ENCODE data around the gene FIP1L1.
A peak's percentile ranks its signal among the peaks of the same experiment; 100 is the strongest.
"Not testable (repeated sequence)": the region's sequence is repeated elsewhere in the genome, so short reads cannot be mapped to it uniquely, and the experiment has no call there.

Gene FIP1L1, protein sequence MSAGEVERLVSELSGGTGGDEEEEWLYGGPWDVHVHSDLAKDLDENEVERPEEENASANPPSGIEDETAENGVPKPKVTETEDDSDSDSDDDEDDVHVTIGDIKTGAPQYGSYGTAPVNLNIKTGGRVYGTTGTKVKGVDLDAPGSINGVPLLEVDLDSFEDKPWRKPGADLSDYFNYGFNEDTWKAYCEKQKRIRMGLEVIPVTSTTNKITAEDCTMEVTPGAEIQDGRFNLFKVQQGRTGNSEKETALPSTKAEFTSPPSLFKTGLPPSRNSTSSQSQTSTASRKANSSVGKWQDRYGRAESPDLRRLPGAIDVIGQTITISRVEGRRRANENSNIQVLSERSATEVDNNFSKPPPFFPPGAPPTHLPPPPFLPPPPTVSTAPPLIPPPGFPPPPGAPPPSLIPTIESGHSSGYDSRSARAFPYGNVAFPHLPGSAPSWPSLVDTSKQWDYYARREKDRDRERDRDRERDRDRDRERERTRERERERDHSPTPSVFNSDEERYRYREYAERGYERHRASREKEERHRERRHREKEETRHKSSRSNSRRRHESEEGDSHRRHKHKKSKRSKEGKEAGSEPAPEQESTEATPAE

DNA sequence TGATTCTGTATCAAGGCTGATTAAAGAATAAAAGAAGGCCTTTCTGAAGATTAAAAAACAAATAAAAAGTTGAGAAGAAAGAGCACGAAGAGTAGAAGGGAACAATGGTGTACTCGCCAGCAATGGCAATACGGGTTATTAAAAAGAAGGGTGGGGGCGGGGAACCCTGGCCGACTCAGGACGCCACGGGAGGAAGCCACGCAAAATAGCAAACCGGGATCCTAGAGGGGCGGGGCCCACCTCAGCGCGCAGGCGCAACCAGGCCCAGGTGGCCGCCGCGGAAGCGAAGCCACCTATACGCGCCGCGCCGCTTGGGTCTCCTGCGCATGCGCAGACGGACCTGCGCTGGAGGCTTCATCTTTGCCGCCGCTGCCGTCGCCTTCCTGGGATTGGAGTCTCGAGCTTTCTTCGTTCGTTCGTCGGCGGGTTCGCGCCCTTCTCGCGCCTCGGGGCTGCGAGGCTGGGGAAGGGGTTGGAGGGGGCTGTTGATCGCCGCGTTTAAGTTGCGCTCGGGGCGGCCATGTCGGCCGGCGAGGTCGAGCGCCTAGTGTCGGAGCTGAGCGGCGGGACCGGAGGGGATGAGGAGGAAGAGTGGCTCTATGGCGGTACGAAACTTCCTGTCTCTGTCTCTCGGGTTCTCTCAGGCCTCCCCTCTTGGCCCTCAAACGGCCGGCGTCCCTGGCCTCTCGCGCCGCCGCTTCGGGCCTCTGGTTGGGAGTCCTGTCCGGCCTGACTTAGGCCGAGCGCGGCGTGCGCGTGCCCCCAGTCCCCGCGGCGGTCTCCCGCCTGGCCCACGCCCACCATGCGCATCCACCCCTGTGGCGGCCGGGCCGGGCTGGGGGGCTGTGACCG lies at the start of gene FIP1L1:
Gene FIP1L1, plus strand, starts transcription at position 323 of the 852 bp plus-strand sequence. Its CDS starts 198 bp downstream, at position 521.
- peak; percentile 95 to 97 for DNase-seq

GRCh38 chr4:53334916-53335315 lies 42.5 kb upstream of the FIP1L1 start:
- DNase-seq = not testable (repeated sequence)

DNA sequence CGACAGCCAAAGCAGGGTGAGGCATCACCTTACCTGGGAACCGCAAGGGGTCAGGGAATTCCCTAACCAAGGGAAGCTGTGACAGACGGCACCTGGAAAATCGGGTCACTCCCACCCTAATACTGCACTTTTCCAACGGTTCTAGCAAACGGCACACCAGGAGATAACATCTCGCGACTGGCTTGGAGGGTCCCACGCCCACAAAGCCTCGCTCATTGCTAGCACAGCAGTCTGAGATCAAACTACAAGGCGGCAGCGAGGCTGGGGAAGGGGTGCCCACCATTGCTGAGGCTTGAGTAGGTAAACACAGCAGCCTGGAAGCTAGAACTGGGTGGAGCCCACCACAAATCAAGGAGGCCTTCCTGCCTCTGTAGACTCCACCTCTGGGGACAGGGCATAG lies 37.3 kb upstream of the FIP1L1 start:
- DNase-seq = not testable (repeated sequence)

DNA sequence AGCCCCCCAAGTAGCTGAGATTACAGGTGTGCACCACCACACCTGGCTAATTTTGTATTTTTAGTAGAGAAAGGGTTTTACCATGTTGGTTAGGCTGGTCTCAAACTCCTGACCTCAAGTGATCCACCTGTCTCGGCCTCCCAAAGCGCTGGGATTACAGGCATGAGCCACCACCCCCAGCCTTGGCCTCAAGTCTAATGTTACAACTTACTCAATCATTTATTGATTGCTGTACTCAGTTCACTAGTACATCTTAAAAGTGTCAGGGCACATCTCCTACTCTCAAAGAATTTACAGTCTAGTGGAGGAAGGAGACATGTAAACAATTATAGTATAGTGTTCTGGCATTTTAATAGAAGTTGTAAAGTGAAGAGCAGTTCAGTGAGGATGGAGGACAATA lies 31.0 kb upstream of the FIP1L1 start:
- not testable (repeated sequence) for DNase-seq

- DNase-seq = no peak
Measured at GRCh38 chr4:53346920-53347852, 30.3 kb upstream of the FIP1L1 start.

GRCh38 chr4:53348046-53348445 lies 29.4 kb upstream of the FIP1L1 start:
- DNase-seq = no peak

- DNase-seq = no peak
Measured at GRCh38 chr4:53349091-53349491, 28.4 kb upstream of the FIP1L1 start.

GRCh38 chr4:53354012-53354722 lies 23.3 kb upstream of the FIP1L1 start:
- DNase-seq = no peak

DNA sequence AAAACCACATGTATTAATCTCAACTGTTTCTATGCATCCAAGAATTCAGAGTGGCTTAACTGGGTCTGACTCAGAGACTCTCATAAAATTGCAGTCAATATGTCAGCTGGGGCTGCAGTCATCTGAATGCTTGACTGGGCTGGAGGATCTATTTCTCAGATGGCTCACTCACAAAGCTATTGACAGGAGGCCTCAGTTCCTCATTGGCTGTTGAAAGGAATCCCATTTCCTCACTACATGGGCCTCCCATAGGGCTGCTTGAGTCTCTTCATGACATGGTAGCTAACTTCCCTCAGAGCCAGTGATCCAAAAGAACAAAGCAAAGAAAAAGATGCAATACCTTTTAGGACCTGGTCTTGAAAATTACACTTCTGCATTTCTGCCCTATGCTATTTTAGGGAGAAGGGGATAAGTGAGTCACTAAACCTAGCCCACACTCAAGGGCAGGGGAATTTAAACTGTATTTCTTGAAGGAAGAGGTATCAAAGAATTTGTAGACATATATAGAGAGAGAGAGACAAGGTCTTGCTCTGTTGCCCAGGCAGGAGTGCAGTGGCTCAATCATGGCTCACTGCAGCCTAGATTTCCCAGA lies 21.4 kb upstream of the FIP1L1 start:
- no peak for DNase-seq

- no peak for DNase-seq
Measured at GRCh38 chr4:53361451-53361850, 16.0 kb upstream of the FIP1L1 start.

DNA sequence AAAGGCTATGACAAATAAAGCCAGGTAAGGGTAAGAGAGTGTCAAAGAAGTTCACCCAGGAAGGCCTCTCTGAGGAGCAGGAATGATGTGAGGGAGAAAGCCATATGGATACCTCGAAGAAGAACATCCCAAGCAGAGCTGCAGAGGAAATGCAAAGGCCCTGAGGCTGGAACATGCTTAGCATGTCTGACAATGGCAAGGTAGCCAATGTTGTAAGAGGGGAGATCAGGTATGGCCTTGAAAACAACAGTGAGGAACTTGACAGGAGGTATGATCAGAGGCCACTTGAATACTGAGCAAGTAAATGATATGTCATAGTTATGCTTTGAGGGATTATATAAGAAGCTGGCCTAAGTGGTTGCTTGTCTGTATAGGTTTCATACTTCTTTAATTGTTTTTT lies 15.3 kb upstream of the FIP1L1 start:
- DNase-seq = no peak

DNA sequence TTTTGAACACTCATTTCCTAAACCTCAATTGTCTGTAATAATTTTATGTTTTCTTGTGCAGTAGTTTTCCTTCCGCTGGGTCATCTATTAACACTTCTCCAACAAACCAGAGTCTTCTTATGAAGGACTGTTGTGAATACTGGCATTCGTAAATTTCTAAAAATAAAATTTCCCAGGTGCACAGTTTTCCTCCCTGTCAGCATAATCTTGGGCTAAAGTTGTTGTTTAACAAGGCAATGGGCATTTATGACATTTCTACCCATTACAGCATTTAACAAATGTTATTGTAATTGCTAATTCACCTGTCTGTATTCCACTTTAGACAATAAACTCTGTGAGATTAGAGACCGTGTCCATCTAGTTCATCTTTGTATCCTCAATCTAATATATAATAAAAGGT lies 12.8 kb upstream of the FIP1L1 start:
- no peak for DNase-seq

GRCh38 chr4:53365121-53365485 lies 12.3 kb upstream of the FIP1L1 start:
- DNase-seq = peak; percentile 8 to 20

DNA sequence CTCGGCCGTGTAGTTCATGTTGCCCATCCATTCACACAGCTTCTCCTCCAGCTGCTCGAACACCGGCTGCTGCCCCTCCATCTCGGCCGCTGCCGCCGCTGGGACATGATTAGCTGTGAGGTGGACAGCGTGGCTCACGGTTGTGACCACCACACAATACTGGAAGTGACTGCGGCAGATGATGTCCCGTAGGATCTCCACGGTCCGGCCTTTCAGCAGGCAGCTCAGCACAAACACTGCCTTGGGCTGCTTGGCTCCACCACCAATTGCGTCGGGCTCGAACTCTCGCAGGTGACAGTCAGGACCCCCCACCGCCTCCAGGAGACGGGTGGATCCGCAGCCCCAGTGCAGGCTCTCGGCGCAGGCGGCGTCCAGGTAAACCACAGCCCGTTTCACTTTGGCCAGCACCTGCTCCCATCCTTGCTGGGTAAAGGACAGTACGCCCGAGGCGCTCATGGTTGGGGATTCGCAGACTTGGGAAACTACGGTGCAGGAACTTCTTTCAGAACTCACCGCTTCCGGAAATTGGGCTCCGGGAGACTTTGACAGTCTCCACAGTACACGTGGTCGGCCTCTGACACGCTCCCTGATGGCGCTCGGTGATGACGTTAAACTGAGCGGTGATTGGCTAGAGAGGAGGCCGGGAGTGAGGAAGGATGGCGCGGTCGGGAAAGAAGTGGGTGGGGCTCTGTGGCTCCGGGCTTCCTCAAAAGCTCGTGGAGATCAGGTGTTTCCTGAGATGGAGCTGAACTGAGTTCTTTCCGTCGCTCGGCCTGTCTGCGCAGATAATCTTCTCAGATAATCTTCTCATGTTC lies 11.7 kb upstream of the FIP1L1 start, which contains the start of gene SCFD2:
Gene SCFD2, minus strand, starts transcription at position 576 of the 815 bp plus-strand sequence.
- peak; percentile 97 to 98 for DNase-seq

DNA sequence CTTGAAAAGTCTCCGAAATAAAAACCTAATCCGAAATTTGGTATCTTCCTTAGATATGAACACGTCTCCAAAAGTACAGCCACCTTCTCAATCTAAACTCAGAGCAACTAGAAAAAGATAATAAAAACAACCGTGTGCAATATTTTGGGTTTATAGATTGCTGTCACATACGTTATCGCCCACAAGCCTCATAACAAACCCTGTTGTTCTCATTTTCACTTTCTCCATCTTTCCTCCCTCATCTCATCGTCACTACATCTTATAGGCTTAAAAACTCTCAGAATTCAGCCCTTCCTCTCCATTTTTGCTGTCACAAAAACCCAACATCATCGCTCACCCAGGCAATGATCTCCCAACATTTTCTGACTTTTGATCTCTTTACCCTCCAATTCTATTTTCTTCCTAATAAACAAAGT lies 11.1 kb upstream of the FIP1L1 start:
- no peak for DNase-seq

GRCh38 chr4:53367721-53368120 lies 9.7 kb upstream of the FIP1L1 start:
- no peak for DNase-seq

GRCh38 chr4:53371049-53371448 lies 6.4 kb upstream of the FIP1L1 start:
- DNase-seq = no peak

DNA sequence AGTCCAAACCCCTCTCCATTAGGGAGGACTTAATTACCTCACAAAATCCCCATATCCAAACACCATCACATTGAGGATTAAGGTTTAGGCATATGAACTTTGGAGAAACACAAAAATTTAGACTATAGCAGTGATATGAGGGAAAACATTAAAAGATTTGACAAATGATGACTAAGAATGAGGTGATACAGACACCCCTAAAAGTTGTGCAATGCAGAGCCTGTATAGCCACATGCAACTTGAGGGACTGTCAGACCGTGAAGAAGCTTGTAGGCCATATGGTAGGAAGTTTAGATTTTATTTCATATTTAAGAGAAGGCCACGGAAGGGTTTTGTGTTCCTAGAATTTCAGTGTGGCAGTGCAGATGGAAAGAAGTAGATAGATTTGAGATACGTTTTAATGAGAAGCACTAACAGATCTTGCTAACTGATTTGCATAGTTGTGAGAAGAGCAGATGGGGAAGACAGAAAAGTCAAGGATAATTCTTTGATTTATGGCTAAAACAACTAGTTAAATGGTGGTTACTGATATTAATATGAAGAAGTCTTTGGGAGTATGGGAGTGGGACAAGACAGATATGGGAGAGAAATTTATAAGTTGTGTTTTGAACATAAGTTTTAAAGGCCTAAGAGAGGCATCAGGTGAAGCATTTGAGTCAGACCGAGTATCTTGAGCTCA lies 5.5 kb upstream of the FIP1L1 start:
- DNase-seq = no peak

DNA sequence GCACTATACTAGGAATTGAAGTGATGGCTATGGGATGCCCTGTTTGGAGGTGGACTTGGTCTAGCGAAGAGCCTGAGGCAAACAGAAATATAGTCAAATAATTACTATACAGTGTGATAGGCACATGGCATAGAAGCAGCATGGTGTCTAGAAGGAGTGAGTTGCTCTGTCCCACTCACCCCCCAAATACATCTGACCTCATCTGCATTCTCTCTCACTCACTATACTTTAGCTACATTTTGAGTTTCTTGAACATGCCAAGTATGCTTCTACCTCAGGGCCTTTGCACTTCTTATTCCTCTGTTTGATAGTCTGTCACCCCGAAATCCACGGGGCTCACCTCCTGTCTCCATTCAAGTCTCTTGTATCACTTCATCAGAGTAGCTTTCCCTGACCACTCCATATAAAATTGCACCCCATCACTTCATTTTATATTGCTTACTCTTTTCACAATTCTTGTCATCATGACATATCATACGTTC lies 2.6 kb upstream of the FIP1L1 start:
- DNase-seq = no peak

- DNase-seq = no peak
Measured at GRCh38 chr4:53376900-53377299, 541 bp upstream of the FIP1L1 start.
